SHP77 (cell line): ENCODE results near the gene ARHGDIB.

Experiments used
- DNase-seq, 2 experiments: peaks; one replicate each; lab custom pipeline; 2025; lab: John Stamatoyannopoulos, UW

ARHGDIB gene

GRCh38 chr12:14956024-14956891, 5.1 kb downstream of the ARHGDIB start:
- no peak for DNase-seq

- DNase-seq, result no peak
Measured at GRCh38 chr12:14954269-14954668, 7.1 kb downstream of the ARHGDIB start.

- no peak for DNase-seq
Measured at GRCh38 chr12:14953752-14954151, 7.6 kb downstream of the ARHGDIB start.

- no peak for DNase-seq
Measured at GRCh38 chr12:14952299-14952921, 9.0 kb downstream of the ARHGDIB start.

- no peak for DNase-seq
Measured at GRCh38 chr12:14951851-14952250, 9.6 kb downstream of the ARHGDIB start.

GRCh38 chr12:14950982-14951746, 10.2 kb downstream of the ARHGDIB start:
- DNase-seq, result no peak

- DNase-seq, result no peak
Measured at GRCh38 chr12:14950421-14950820, 11.0 kb downstream of the ARHGDIB start.

GRCh38 chr12:14949631-14950030, 11.8 kb downstream of the ARHGDIB start:
- no peak for DNase-seq

- DNase-seq, result no peak
Measured at GRCh38 chr12:14948672-14949071, 12.7 kb downstream of the ARHGDIB start.

- DNase-seq, result no peak
Measured at GRCh38 chr12:14946861-14947260, 14.5 kb downstream of the ARHGDIB start.

GRCh38 chr12:14946162-14946561, 15.2 kb downstream of the ARHGDIB start:
- DNase-seq, result no peak

- no peak for DNase-seq
Measured at GRCh38 chr12:14942196-14942931, 19.0 kb downstream of the ARHGDIB start.

- DNase-seq, result no peak
Measured at GRCh38 chr12:14941369-14941768, 20.0 kb downstream of the ARHGDIB start.

GRCh38 chr12:14938301-14938700, 23.1 kb downstream of the ARHGDIB start, which contains the start of gene ERP27:
TSS of gene ERP27 (minus strand) at chr12:14938537. CDS start at chr12:14938508, 29 bp downstream.
- DNase-seq, result no peak

- DNase-seq, result no peak
Measured at GRCh38 chr12:14937689-14938088, 23.7 kb downstream of the ARHGDIB start.

- DNase-seq, result no peak
Measured at GRCh38 chr12:14937014-14937413, 24.4 kb downstream of the ARHGDIB start.

GRCh38 chr12:14936224-14936861, 25.1 kb downstream of the ARHGDIB start:
- DNase-seq, result no peak

- DNase-seq, result no peak
Measured at GRCh38 chr12:14935031-14935430, 26.4 kb downstream of the ARHGDIB start.

- DNase-seq, result no peak
Measured at GRCh38 chr12:14934511-14934910, 26.9 kb downstream of the ARHGDIB start.

GRCh38 chr12:14931791-14932560, 29.4 kb downstream of the ARHGDIB start:
- no peak for DNase-seq

GRCh38 chr12:14931359-14931758, 30.0 kb downstream of the ARHGDIB start:
- no peak for DNase-seq
